Measurements from ENCODE around the gene MAN1A2.

MAN1A2 gene

DNA sequence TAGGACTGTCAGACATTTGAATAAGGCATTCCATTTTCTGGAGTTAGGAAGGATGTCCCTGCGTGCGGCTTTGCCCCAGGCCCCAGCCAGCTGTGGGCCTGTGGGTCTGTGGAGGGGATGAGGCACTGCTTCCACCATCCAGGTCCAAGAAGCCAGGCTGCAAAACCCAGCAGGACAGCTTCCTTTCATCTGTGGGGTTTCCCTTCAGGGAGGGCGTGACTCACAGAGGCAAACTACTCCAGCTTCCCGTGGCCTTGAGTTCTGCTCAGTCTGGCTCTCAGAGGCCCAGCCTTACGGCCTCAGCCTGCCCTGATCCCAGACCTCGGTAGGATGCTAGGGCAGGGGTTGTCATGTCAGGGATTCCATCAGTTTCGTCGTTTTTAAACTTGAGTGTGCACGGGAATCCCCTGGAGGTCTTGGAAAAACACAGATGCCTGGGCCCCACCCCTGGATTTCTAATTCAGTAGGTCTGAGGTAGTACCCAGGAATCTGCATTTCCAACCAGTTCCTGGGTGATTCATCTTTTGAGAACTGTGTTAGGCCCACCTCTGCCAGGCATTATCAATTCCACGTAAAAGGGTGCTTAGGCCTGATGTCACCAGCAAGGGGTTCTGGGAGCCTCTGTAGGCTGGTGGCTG is 206.3 kb downstream of the MAN1A2 start:
- no peak for DNase-seq (ENCODE audit: low read depth in 1 of 2, low spot score in 1 of 2)

DNA sequence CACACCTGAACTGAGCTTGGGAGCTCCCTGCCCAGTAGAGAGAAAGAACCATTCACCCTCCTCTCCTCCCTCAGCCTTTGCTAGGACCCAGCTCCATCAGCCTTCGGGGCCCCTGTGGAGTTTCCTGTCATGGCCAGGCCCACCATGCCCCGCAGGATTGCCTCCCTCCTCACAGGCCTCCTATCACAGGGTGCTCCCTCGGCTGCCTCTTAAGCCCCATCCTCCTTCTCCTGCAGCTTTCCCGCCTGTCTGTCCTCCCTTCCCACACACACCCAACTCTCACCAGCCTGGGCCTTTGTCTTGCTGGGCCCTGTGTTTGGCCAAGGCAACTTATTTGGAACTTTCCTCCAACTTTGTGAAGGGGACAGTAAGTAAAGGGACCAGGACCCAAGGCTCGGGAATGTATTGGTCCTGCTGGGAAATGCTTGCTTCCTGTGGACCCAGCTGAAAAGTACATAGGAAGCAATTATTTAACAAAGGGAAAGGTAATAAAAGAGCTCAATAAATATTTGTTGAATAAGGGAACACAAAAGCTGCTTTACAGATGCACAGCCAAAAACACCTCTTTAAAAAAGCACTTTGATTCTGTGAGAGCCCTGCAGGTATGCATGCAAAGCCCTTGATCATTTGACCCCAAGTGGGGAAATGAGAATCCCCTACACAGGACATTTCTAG is 207.0 kb downstream of the MAN1A2 start:
- no peak for DNase-seq (ENCODE audit: low read depth in 1 of 2, low spot score in 1 of 2)

DNA sequence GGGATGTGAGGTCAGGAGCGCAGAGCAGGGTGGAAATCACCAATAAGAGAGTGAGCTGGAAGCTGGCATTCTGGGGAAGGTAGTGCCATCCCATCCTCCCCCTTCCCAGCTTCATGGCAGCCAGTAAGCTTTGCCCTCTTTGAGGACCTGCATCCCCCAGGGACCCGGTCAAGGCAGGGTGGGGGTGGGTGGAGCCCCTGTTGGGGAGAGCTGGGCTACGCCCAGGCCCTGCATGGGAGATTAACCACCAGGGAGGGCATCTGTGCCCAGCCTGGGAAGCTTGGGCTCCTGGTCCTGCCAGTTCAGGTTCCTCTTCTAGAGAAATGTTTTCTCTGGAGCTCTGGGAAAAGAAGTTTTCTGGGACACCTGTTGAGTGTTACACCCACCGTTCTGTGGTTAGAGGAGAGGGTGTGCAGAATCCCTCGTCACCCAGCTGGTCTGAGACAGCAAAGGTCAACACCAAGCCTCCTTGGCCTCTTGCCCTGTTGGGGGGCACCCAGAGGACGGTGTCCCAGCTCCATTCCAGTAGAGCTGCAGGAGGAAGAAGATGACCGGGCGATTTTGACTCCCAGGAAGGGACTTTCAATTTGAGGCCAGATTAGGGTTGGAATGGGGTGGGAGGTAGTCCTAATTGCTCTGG is 208.5 kb downstream of the MAN1A2 start:
- DNase-seq (ENCODE audit: low read depth in 1 of 2, low spot score in 1 of 2) = no peak

DNA sequence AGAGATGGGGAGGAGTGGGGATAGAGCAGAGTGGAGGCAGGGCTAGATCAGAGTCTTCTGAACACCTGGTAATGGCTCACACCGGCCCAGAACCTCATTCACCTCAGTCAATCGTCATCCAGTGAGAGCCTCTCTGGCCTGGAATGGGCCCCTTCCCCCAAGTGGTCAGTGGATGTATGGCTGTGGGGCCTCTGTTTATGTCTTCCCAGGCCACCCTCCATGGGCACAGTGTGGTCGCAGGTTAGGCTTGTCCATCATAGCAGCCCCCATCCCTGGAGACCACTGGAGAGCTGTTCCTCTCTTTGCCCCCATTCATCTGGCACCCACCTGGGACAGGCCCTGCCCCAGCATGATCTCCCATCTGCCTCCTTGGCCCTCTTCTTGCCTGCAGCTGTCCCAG is 209.0 kb downstream of the MAN1A2 start:
- no peak for DNase-seq (ENCODE audit: low read depth in 1 of 2, low spot score in 1 of 2)

DNA sequence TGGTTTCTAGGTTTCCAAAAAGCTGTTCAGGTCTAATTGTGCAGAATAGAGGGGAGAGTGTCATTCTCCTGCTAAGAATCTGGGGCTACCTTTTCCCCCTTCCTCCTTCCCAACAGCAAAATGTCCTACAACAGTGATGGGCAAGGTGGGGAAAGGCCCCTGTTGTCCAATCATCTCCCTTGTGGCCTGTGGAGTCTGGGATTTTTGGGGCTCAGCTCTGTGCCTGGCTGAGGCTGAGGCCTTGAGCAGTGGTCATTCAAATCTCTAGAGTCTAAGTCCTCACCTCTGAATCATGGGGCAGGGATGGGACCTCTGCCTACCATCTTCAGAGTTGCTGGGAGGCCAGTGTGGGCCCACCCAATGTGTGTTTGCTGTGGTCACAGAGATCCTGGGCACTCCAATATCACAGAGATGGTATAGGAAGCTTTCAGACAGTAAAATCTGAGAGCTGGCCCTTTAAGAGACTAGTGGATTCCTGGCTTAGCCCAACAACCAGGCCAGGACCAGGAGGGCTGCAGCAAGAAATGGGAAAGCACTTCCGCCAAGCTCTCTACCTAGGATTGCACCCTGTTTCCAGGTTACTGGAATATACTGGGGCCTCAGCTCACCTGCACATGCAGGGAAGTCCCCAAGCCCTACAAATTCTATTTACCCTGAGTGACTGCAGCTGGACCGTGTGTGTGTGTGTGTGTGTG is 210.1 kb downstream of the MAN1A2 start:
- no peak for DNase-seq (ENCODE audit: low read depth in 1 of 2, low spot score in 1 of 2)

DNA sequence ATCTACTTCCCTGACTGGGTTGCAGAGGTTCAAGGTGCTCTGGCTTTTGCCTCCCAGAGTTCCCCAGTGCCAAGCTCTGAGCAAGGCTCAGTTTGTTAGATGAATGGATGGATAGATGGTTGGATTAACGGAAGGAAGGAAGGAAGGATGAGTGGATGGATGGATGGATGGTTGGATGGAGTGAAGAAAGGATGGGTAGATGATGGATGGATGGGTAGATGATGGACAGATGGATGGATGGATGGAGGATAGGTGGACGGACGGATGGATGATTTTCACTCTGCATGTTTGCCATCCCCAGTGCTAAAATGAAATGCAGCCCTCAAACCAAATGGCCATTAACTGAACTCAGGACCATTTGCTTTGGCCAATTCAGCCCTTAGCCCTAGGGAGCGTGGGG is 211.2 kb downstream of the MAN1A2 start:
- DNase-seq (ENCODE audit: low read depth in 1 of 2, low spot score in 1 of 2) = no peak
